HG03135 (cell line): Measurements from ENCODE around the gene LIMK1.
"Not testable (repeated sequence)": the region's sequence is repeated elsewhere in the genome, so short reads cannot be mapped to it uniquely, and the experiment has no call there.

ENCODE experiments used
- ATAC-seq: cut with Tn5 transposase; IDR thresholded peaks from one replicate; pipeline ENCODE4 v1.9.1; 2021; ENCODE audit warnings: mild to moderate bottlenecking, moderate library complexity; ENCODE audit not compliant: unreplicated experiment

The LIMK1 gene

GRCh38 chr7:74119831-74120230 lies 36.2 kb downstream of the LIMK1 start:
- ATAC-seq: no peak

GRCh38 chr7:74121401-74122249 lies 38.0 kb downstream of the LIMK1 start:
- ATAC-seq: no peak

- not testable (repeated sequence) for ATAC-seq
Measured at GRCh38 chr7:74123892-74124291, 40.3 kb downstream of the LIMK1 start.

DNA sequence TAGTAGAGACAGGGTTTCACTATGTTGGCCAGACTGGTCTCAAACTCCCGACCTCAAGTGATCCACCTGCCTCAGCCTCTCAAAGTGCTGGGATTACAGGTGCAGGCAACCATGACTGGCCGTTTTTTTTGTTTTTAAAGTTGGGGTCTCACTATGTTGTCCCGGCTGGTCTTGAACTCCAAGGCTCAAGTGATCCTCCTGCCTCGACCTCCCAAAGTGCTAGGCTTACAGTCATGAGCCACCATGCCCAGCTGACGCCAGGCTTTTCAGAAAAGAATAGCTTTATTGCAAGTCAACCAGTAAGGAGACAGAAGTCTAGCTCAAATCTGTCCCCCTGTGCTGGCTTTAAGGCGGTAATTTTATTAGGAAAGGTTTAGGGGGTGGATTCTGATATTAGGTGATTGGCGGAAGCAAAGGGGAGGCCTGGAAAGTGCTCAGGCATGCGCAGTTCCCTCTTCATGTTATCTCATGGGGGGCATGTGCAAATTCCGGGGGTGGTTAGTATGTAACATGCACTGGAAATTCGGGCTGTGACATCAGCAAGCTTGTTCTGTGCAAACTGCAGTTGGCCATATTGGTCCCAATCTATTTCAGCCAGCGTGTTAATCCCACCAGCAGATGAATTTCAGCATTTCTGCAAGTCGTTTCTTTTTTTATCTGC lies 42.7 kb downstream of the LIMK1 start:
- no peak for ATAC-seq

DNA sequence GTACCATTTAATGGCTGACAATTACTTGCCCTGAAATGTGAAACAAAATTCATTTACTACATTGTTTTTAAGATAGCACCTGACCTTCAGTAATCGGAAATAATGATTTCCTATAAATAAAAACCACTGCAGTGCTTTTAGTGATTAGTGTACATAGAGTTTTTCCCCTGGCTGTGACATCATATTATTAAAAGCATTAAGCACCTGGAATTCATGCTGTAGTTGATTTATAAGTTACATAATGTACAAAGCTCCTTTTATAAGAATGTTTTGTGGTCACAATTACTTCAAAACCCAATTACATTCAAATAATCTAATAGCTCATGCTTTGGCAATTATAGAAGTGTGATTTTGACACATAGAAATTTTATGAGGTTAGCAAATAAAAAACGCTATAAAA lies 46.3 kb downstream of the LIMK1 start:
- no peak for ATAC-seq

- ATAC-seq: no peak
Measured at GRCh38 chr7:74130518-74130917, 46.9 kb downstream of the LIMK1 start.

- no peak for ATAC-seq
Measured at GRCh38 chr7:74134117-74134620, 50.6 kb downstream of the LIMK1 start.

DNA sequence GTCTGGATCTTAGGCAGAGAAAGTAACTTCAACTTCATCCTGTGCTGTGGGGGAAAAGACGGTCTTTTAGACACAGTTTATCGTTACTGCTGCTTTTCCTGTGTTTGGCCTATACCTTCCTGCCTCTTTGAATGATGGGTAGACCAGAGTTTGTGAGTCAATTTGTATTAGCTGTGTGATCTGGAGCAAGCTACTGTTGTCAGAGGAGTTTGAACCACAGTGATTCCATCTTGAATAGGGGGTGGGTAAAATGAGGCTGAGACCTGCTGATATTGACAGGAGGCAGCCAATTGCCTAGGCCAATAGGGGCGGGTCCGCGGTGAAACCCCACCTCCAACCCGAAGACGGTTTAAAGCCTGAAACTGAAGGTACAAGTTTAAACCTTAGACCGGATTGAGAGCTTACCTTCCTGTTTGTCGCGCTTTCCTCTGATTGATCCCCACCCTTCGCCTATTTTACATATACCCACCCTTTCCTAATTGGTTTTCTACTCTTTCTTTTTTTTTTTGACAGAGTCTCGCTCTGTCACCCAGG lies 54.8 kb downstream of the LIMK1 start:
- ATAC-seq: no peak

GRCh38 chr7:74138945-74139843 lies 55.6 kb downstream of the LIMK1 start:
- no peak for ATAC-seq

DNA sequence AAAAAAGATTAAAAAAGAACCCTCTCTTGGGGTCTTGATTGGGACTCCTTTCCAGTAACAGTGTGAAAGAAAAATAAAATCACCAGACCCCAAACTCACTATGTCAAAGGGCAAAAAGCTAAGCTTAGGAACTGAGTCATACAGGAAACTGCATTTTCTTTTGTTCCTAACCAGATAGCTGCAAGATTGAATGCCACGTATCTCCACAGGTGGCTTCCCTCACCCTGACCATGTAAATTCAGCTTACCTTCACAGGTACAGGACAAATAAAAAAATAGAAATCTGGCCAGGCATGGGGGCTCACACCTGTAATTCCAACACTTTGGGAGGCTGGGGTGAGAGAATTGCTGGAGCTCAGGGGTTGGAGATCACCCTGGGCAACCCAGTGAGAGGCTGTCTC lies 58.1 kb downstream of the LIMK1 start:
- no peak for ATAC-seq

DNA sequence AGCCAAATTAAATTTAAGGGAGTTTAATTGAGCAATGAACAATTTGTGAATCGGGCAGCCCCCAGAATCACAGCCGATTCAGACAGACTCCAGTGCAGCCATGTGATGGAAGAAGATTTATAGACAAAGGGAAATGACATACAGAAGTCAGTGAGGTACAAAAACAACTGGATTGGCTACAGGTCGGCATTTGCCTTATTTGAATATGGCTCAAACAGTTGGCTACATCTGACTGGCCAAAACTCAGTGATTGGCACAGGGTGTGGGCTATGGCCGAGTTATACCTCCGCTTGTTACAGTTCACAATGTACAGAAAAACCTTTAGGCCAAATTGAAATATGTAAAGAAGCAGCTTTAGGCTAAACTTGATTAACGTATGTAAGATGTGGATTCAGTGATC lies 59.8 kb downstream of the LIMK1 start:
- no peak for ATAC-seq

DNA sequence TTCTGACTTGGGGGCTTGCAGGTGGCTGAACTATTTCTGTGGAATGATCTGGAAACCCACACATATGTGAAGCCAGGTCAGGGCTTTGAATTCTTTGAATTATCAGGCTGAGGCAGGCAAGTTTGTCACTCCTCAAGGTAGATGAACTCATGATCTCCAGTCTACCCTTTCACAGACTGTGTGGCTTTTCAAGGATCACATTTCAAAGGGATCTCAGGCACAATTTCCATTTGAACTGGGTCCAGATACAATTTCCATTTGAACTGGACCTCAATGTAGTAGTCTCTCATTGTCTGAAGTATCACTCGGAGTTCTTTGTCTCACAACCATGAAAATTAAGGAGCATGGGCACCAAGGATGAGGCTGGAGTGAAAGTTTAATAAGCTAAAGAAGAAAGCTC lies 64.9 kb downstream of the LIMK1 start:
- no peak for ATAC-seq

DNA sequence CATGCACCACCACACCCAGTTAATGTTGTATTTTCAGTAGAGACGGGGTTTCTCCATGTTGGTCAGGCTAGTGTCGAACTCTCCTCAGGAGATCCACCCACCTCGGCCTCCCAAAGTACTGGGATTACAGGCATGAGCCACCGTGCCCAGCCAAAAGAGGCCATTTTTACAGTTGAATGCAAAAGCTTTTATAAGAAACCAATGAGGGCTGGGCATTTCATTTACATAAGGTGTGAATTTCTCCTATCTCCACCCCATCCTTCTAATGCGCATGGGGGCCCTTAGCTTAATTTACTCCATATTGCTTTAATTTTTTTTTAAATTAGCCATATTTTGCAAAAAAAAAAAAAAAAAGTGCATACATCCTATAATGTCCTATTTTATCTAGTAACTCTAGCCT lies 65.5 kb downstream of the LIMK1 start:
- no peak for ATAC-seq

DNA sequence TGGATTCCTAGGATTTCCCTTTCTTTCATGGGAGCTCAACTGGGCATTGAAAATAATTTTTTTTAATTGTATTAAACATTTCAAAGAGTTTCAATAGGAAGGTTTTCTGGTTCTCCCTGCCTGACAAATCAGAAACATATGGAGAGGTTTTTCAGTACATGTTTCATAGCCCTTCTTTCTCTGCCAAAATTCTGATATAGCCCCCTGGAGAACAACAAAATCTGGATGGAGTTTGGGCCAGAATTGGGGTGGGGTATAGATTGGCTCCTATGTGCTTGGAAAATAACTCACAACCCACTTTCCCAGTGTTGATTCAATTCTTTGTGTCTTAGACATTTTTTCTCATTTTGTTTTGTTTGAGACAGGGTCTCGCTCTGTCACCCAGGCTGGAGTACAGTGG lies 66.0 kb downstream of the LIMK1 start:
- ATAC-seq: no peak

DNA sequence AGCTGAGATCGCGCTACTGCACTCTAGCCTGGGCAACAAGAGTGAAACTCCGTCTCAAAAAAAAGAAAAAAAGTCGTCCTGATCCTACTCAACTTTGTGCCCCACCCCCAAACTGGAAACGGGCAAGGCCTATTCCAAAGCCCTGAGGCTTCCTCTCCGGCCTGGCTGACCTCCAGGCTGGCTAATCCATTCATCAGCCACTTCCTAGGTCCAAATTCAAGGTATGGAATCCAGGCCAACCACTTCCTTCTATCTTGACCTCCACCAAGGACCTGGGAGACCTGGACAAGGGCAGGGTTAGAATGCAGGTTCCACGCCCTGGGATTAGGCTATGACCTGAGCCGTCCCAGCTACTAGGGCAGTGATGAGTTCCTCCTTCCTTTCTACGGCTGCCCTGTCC lies 70.1 kb downstream of the LIMK1 start:
- no peak for ATAC-seq

DNA sequence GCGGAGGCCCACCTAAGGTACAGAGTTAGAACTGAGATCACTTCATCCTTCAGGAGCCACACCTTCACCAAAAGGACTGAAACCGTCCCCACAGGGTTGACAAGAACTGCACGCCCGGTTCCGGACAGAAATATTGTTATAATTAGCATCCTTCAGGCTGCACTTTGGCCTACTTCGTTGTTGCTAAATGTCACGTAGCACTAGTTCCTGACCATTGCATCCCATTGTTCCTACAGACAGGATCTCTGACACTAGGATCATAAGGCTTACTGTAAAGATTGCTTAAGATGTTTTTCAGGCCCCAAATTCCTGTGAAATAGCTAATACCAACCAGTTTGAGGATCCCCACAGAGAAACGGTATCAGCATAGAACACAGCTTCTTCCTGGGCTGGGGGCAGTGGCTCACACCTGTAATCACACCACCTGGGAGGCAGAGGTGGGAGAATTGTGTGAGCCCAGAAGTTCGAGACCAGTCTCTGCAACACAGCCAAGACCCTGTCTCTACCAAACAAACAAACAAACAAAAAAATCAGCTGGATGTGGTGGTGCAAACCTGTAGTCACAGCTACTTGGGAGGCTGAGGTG lies 72.3 kb downstream of the LIMK1 start:
- ATAC-seq: no peak

GRCh38 chr7:74157605-74158004 lies 74.0 kb downstream of the LIMK1 start:
- ATAC-seq: no peak

- no peak for ATAC-seq
Measured at GRCh38 chr7:74164985-74165456, 81.4 kb downstream of the LIMK1 start.

DNA sequence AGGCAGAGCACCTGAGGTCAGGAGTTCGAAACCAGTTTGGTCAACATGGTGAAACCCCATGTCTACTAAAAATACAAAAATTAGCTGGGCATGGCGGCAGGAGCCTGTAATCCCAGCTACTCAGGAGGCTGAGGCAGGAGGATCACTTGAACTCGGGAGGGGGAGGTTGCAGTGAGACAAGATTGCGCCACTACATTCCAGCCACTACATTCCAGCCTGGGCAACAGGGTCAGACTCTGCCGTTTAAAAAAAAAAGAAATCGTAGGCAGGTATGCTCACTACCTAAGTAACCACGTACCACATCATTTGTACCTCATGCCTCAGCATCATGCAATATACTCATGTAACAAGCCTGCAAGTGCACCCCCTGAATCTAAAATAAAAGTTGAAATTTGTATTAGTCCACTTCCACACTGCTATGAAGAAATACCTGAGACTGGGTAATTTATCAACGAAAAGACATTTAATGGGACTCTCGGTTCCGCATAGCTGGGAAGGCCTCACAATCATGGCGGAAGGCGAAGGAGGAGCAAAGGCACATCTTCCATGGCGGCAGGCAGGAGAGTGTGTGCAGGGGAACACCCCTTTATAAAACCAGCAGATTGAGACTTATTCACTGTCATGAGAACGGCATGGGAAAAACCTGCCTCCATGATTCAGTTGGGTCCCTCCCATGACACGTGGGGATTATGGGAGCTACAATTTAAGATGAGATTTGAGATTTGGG lies 82.4 kb downstream of the LIMK1 start:
- ATAC-seq: no peak

DNA sequence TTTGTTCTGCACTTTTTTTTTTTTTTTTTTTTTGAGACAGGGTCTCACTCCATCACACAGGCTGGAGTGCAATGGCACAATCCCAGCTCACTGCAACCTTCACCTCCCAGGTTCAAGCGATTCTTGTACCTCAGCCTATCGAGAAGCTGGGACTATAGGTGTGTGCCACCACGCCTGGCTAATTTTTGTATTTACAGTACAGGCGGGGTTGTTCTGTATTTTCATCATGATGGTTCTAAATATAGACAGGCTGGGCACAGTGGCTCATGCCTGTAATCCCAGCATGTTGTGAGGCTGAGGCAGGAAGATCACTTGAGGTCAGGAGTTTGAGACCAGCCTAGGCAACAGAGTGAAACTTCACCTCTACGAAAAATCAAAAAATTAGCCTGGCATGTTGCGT lies 83.7 kb downstream of the LIMK1 start:
- not testable (repeated sequence) for ATAC-seq
